ENCODE measurements around the gene SLC15A1. TPM values are rescaled to one million over a fixed set of nuclear protein-coding genes. Genes with fewer than 3 reads are reported as not detected.

Gene SLC15A1
- total RNA-seq, 4 donors from 2014 or later: not detected

GRCh38 chr13:98775386-98775785 lies 22.9 kb upstream of the SLC15A1 start:
- no peak for TF ChIP-seq CTCF (IDR thresholded peaks at IDR 0.05; ENCODE audit: low read depth)

GRCh38 chr13:98774776-98775175 lies 22.3 kb upstream of the SLC15A1 start:
- TF ChIP-seq CTCF (IDR thresholded peaks at IDR 0.05; ENCODE audit: low read depth): no peak

- no peak for TF ChIP-seq CTCF (IDR thresholded peaks at IDR 0.05; ENCODE audit: low read depth)
Observed at GRCh38 chr13:98773921-98774320, 21.4 kb upstream of the SLC15A1 start.

GRCh38 chr13:98772794-98773452 lies 20.5 kb upstream of the SLC15A1 start:
- no peak for TF ChIP-seq CTCF (IDR thresholded peaks at IDR 0.05; ENCODE audit: low read depth)

- no peak for TF ChIP-seq CTCF (IDR thresholded peaks at IDR 0.05; ENCODE audit: low read depth)
Observed at GRCh38 chr13:98771838-98772611, 19.6 kb upstream of the SLC15A1 start.

GRCh38 chr13:98769736-98770135 lies 17.3 kb upstream of the SLC15A1 start:
- TF ChIP-seq CTCF (IDR thresholded peaks at IDR 0.05; ENCODE audit: low read depth): no peak

GRCh38 chr13:98768522-98768921 lies 16.1 kb upstream of the SLC15A1 start:
- TF ChIP-seq CTCF (IDR thresholded peaks at IDR 0.05; ENCODE audit: low read depth): no peak

Data from subcutaneous adipose tissue (tissue), 4 donors.